Activated CD4-positive, alpha-beta memory T cell treated with anti-CD3 and anti-CD28 coated beads for 36 hours (primary cell): ENCODE measurements around the gene ALLC. TPM values are rescaled to one million over a fixed set of nuclear protein-coding genes. Genes with fewer than 3 reads are reported as not detected.
"Not testable (repeated sequence)": the region's sequence is repeated elsewhere in the genome, so short reads cannot be mapped to it uniquely, and the experiment has no call there.

Source experiments
- CTCF ChIA-PET: fragments of 350-600 bp; sonication (Branson Sonifier 250); formaldehyde crosslinking; loops from one replicate; lab custom pipeline; 2021; ENCODE audit warnings: antibody characterized with exemption, inconsistent platforms; lab: Charles Lee
- POLR2A ChIA-PET: fragments of 350-600 bp; sonication (Branson Sonifier 250); formaldehyde crosslinking; loops from one replicate; lab custom pipeline; 2021; ENCODE audit warnings: antibody characterized with exemption; lab: Charles Lee
- DNase-seq: peaks from one replicate; pipeline ENCODE4 v3.0.0-alpha.2; 2020
- H3K27ac Mint-ChIP-seq: one replicate; pipeline ENCODE4 v1.8.0; 2021; ENCODE audit warnings: mixed read lengths
- H3K27me3 Mint-ChIP-seq: one replicate; pipeline ENCODE4 v1.8.0; 2021; ENCODE audit warnings: mixed read lengths
- H3K36me3 Mint-ChIP-seq: one replicate; pipeline ENCODE4 v1.8.0; 2021; ENCODE audit warnings: mixed read lengths
- H3K4me1 Mint-ChIP-seq: one replicate; pipeline ENCODE4 v1.8.0; 2021; ENCODE audit warnings: low read depth, mixed read lengths
- H3K4me3 Mint-ChIP-seq: one replicate; pipeline ENCODE4 v1.8.0; 2021; ENCODE audit warnings: mild to moderate bottlenecking, mixed read lengths
- H3K9me3 Mint-ChIP-seq: one replicate; pipeline ENCODE4 v1.8.0; 2021; ENCODE audit warnings: mixed read lengths
- intact Hi-C: fragments of 100-400 bp; cut with micrococcal nuclease; formaldehyde crosslinking; loops from one replicate; pipeline ENCODE4 v1.15.1; 2023
- total RNA-seq, 2 experiments: library from RNA; stranded (reverse); gene quantifications; one replicate each; pipeline ENCODE4 v1.2.3, GENCODE V29; 2021

The ALLC gene
- total RNA-seq, 2 experiments from 2014 or later: not detected

DNA sequence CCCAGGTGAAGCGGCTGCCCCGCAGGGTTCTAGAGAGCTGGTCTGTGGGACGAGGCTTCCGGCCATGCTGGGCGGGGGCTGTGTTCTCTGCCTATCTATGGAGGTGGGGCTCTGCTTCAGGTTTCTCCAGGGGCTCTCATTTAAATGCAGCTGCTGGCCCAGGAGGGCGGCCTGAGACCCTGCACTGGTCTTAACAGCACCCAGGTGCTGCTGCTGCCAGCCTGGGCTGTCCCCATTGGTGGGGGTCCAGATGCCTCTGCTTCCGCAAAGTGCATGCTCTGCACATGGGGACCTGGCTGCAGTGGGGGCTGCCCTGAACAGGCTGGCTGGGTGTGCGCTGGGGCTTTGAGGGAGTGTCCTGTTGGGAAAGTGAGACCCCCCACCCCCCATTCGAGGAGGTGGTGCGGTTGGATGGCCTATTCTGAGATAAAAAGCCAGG is 29.7 kb upstream of the ALLC start:
- DNase-seq: peak; percentile 1
- H3K4me1 Mint-ChIP-seq: no peaks in the 10 kb centered on the region
- CTCF ChIA-PET: no interaction called here
- POLR2A ChIA-PET: no interaction called here
- intact Hi-C loops: no loop called here
- H3K36me3 Mint-ChIP-seq: no peaks in the 10 kb centered on the region
- no peak overlapping the region for H3K4me3 Mint-ChIP-seq
- H3K27me3 Mint-ChIP-seq: peaks cover 4% of the 10 kb centered on the region
- no peak overlapping the region for H3K27ac Mint-ChIP-seq
- no peaks in the 10 kb centered on the region for H3K9me3 Mint-ChIP-seq

- no peaks in the 10 kb centered on the region for H3K9me3 Mint-ChIP-seq
- CTCF ChIA-PET: no interaction called here
- intact Hi-C loops: no loop called here
Observed at GRCh38 chr2:3628800-3629199, 29.2 kb upstream of the ALLC start.

DNA sequence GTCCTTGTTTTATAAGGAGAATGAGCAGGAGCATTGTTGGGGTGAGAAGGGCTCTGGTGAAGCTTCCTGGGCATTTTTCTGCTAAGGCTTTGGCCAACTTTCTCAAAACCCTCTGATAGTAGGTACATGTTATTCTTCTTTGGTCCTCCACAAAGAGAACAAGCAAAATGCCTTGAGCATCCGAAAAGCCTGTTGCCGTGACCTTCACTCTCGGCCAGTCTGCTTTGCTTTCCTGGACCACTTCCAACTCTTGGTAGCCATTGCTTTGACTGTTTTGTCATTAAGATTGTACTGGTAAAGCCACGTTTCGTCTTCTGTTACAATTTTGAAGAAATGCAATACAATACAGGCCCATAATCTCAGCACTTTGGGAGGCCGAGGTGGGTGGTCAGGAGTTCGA is 27.4 kb upstream of the ALLC start:
- intact Hi-C loops: no loop called here

More at GRCh38 chr2:3628800-3629199, 29.2 kb upstream of the ALLC start:
- peak; percentile 20 for DNase-seq
- Mint-ChIP-seq H3K27me3 (peaks cover 4% of the 10 kb centered on the region), H3K27ac (no peak overlapping the region), H3K4me3 (no peak overlapping the region), H3K4me1 (no peaks in the 10 kb centered on the region), H3K36me3 (no peaks in the 10 kb centered on the region)
- POLR2A ChIA-PET: no interaction called here

GRCh38 chr2:3631161-3631850 is 26.7 kb upstream of the ALLC start:
- H3K4me3 Mint-ChIP-seq: no peak overlapping the region
- H3K27me3 Mint-ChIP-seq: peaks cover 4% of the 10 kb centered on the region
- no peak for DNase-seq
- H3K9me3 Mint-ChIP-seq: no peaks in the 10 kb centered on the region
- POLR2A ChIA-PET: no interaction called here
- H3K27ac Mint-ChIP-seq: no peak overlapping the region
- CTCF ChIA-PET: no interaction called here
- intact Hi-C loops: no loop called here
- no peaks in the 10 kb centered on the region for H3K4me1 Mint-ChIP-seq
- no peaks in the 10 kb centered on the region for H3K36me3 Mint-ChIP-seq

More for the DNA sequence above, 27.4 kb upstream of the ALLC start:
- ChIA-PET POLR2A (no interaction called here), CTCF (no interaction called here)
- DNase-seq: no peak
- Mint-ChIP-seq H3K4me3 (no peak overlapping the region), H3K4me1 (no peaks in the 10 kb centered on the region), H3K27ac (no peak overlapping the region), H3K9me3 (no peaks in the 10 kb centered on the region), H3K36me3 (no peaks in the 10 kb centered on the region), H3K27me3 (peaks cover 4% of the 10 kb centered on the region)

DNA sequence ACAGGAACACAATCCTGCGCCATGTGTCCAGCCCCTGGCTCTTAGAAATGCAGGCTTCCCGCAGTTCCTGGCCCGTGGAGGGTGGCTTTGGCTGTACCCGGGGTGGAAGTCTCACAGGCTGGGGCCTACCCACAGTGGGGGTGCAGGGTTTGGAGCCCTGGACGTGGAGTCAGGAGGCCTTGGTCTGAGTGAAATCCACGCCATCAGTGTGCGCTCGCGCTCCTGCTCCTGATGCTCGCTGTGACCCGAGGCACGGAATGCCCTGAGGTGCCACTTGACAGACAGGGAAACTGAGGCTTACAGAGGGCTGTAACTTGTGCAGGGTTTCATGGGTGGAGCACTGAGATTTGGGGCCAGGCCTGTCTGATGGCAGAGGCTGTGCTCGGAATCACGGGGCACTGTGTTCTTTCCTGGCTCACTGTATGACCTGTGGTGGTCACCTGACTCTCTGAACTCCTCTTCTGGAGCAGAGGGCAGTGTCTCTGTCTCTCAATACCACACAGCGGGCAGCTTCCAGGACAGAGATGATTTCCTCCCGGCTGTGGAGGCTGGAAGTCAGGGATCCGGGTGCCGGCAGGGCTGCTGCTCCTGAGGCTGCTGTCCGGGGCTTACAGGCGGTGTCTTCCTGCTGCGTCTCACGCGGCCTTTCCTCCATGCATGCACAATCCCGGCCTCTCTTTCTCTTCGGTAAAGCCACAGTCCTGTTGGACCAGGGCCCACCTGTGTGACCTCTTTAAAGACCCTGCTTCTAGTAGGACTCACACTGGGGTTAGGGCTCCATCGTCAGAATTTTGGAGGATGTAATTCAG is 25.9 kb upstream of the ALLC start:
- H3K4me1 Mint-ChIP-seq: no peaks in the 10 kb centered on the region
- H3K27ac Mint-ChIP-seq: no peak overlapping the region
- no peaks in the 10 kb centered on the region for H3K36me3 Mint-ChIP-seq
- DNase-seq: peak; percentile 4
- no peak overlapping the region for H3K4me3 Mint-ChIP-seq
- H3K9me3 Mint-ChIP-seq: no peaks in the 10 kb centered on the region
- intact Hi-C loops: no loop called here
- H3K27me3 Mint-ChIP-seq: peaks cover 6% of the 10 kb centered on the region
- ChIA-PET CTCF (no interaction called here), POLR2A (no interaction called here)

DNA sequence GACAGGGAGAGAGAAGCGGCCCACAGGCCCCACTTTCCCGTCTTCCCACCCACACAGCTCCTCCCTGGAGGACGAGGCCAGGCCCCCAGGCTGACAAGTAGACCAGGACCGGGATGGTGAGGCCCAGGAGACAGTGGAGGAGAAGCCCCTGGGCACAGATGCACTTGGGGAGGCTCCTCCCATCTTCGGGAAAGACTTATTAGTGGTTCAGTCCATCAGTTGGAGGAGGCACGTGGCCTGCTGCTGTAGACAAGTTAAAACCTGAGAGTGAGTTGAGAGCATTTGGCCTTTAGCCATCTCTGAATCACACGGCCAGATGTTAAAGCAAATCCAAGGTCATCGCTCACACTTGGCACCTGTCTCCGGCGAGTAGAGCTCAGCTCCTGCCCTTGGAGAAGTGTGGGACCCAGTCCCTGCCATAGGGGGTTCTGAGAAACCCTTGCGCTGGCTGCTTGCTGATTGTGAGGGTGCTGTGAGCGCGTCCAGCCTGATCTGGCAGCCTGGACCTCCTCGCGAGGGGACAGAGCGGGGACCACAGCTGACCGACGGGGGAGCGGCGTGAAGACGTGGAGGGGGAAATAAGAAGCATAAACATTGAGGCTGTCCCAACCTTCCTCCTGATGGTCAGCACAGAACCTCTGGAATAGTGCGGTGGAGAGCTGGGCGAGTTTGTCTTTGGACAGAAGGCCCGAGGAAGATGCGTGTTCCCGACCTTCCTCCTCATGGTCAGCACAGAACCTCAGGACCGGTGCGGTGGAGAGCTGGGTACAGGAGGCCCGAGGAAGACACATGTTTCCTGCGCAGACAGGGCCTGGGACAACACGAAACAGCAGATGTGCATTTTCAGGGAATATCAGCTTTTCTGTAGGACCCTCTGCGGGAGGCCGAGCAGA is 24.7 kb upstream of the ALLC start:
- H3K4me3 Mint-ChIP-seq: no peak overlapping the region
- CTCF ChIA-PET: no interaction called here
- H3K9me3 Mint-ChIP-seq: no peaks in the 10 kb centered on the region
- intact Hi-C loops: no loop called here
- H3K36me3 Mint-ChIP-seq: no peaks in the 10 kb centered on the region
- H3K27me3 Mint-ChIP-seq: peaks cover 4% of the 10 kb centered on the region
- POLR2A ChIA-PET: no interaction called here
- no peaks in the 10 kb centered on the region for H3K4me1 Mint-ChIP-seq
- H3K27ac Mint-ChIP-seq: no peak overlapping the region
- DNase-seq: peak; percentile 5

DNA sequence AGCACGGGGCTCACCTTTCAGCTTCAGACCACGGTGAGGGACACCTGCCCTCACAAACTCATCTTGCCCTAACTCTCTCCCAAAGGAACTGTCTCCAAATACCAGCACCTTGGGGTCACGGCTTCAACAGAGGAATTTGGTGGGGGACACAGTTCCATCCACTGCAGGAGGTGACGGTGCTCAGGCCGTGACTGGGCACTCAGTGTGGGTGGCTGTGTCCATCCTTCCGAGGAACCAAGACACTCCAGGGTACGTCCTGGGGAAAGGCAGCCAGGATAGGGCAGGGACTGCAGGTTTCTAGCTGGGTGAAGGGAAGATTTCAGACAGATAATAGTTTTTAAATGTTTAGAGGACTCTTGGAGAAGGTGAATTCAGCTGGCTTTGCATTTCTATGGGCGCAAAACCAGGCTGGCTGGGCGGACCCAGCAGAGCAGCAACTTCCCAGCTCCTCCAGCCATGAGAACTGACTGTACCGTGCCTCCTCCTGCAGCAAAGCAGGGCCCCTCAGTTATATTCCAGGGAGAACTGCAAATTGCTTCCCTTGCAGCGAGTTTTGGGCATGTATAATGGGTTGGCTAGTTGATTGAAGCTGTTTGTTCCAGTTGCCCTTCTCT is 23.9 kb upstream of the ALLC start:
- H3K9me3 Mint-ChIP-seq: no peaks in the 10 kb centered on the region
- intact Hi-C loops: no loop called here
- H3K36me3 Mint-ChIP-seq: no peaks in the 10 kb centered on the region
- POLR2A ChIA-PET: interaction anchor here (0.6 kb wide), 1 partner anchor 30 kb away, joined by 4 read pairs; no protein-coding TSS in a partner anchor
- peaks cover 4% of the 10 kb centered on the region for H3K27me3 Mint-ChIP-seq
- H3K4me1 Mint-ChIP-seq: no peaks in the 10 kb centered on the region
- H3K4me3 Mint-ChIP-seq: no peak overlapping the region
- CTCF ChIA-PET: no interaction called here
- H3K27ac Mint-ChIP-seq: no peak overlapping the region
- DNase-seq: peak; percentile 2

DNA sequence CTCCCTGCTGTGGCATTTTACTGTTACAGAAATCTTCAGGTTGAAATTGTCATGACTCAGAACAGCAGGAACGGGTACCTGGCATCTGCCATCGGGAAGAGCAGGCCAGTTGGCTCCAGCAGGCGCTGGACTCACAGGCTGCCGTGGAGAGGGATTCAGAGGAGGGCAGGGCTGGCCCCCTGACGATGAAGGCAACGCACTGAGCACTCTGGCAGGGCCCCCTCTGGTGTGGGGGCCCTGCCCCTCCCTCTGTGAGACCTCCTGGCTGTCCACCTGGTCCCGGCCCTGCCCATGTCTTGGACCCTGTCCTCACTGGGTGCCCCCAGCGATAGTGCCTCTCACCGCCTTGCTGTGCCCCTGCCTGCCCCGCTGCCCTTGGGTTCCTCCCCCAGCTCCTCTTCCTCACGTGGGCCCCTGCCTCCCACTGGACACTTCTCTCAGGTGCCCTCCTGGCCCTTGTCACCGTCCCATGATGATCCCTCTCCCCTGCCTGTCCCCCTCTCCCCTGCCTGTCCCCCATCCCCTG is 23.3 kb upstream of the ALLC start:
- CTCF ChIA-PET: no interaction called here
- no peak overlapping the region for H3K4me3 Mint-ChIP-seq
- H3K36me3 Mint-ChIP-seq: no peaks in the 10 kb centered on the region
- intact Hi-C loops: no loop called here
- DNase-seq: no peak
- H3K27me3 Mint-ChIP-seq: peaks cover 4% of the 10 kb centered on the region
- POLR2A ChIA-PET: interaction anchor here (0.6 kb wide), 1 partner anchor 30 kb away, joined by 4 read pairs; no protein-coding TSS in a partner anchor
- no peaks in the 10 kb centered on the region for H3K9me3 Mint-ChIP-seq
- no peak overlapping the region for H3K27ac Mint-ChIP-seq
- H3K4me1 Mint-ChIP-seq: no peaks in the 10 kb centered on the region

DNA sequence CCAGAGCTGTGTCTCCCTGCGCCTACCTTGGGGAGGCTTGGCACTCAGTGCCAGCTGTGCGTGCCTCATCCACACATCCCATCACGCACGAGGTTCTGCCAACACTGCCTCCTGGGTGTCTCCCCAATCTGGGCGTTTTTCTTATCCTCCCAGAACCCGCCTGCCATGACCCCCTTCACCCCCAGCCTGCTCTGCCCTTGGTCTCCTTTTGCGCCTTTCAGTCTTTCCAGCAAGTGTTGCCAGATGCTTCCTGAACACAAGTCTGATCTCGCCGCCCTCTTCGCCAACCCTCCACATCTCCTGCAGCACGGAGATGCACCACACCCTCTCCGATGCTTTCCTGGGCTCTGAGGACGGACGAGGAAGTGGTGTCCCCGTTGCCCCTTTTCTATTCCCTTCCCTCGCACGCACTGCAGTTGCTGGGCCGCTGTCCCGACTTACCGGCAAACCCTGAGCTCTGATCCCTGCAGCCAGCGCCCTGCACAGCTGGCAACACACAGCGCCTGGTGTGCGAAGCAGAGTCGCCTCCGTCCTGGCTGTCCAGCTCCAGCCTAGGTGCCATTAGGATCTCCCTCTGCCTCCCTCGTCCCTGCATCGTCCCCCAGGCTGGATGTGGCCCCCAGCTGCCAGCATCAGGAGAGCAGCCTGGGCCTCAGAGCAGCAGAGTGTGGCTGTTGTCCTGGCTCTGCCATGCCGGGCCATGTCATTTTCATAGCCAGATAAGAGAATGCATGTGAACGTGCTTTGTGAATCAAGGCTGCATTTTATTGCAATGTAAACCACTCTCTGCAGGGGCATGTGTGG is 22.6 kb upstream of the ALLC start:
- CTCF ChIA-PET: no interaction called here
- intact Hi-C loops: no loop called here
- POLR2A ChIA-PET: no interaction called here
- Mint-ChIP-seq H3K9me3 (no peaks in the 10 kb centered on the region), H3K27ac (no peak overlapping the region), H3K4me1 (no peaks in the 10 kb centered on the region), H3K27me3 (peaks cover 4% of the 10 kb centered on the region), H3K4me3 (no peak overlapping the region), H3K36me3 (no peaks in the 10 kb centered on the region)
- DNase-seq: no peak

- DNase-seq, CTCF ChIA-PET, H3K36me3 Mint-ChIP-seq, POLR2A ChIA-PET, H3K4me1 Mint-ChIP-seq, H3K9me3 Mint-ChIP-seq, H3K27ac Mint-ChIP-seq, H3K4me3 Mint-ChIP-seq, intact Hi-C loops, H3K27me3 Mint-ChIP-seq: not testable (repeated sequence)
Observed at GRCh38 chr2:3635975-3636327, 22.0 kb upstream of the ALLC start.
